Activated CD8-positive, alpha-beta memory T cell treated with anti-CD3 and anti-CD28 coated beads for 48 hours (primary cell): ENCODE data around the gene HMGB4.

Source experiments
- DNase-seq, 3 experiments: peaks; one replicate each; pipeline ENCODE4 v3.0.0-alpha.2; 2020; ENCODE audit warnings: low read depth in 2 of 3, low spot score in 2 of 3

The HMGB4 gene

DNA sequence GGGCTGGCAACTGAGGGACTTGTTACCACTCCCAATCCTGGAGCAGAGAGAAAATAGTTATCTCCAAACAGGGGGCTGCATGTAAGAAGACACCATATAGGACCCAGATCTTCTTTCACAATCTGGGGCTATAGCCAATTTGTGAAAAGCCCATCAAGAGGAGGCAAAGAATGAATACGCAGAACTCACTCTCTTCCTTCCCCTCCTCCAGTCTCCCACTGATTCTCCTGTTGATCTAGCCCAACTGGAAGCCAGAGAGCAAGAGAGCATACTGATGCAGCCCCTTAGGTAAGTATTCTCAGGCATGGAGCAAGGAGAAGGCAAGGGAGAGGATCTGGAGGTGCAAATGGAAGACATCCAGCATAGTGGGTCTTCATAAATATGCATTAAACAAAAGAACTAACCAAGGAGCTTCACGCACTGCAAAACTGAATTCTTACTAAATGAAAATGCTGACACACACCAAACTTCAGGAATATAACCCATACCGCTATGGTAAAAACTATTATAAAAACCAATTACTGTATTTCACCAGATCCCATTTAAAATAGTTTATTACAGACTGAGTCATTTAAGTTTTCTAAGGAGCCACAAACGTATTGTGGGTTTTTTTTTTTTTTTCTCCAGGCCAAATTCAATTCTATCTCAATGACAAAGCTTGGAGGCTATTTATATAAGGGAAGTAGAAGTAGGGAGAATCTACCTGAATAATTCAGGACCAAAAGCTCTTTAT is 15.5 kb upstream of the HMGB4 start:
- no peak for DNase-seq

DNA sequence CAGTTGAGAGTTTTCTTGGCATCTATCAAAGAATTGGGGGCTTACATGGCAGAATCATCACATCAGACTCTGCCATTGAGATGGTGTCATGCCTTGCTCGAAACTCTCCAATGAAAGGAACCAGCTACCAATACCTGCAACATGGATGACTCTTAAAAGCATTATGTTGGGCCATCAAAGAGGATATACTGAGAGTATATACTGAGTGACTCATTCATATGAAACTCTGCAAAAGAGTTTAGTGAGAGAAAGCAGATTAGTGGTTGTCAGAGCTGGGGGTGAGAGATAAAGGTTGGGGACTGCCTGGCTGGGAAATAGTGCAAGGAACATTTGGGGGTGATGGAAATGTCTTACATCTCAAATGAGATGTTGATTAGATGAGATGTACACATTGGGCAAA is 14.7 kb upstream of the HMGB4 start:
- DNase-seq, result no peak

DNA sequence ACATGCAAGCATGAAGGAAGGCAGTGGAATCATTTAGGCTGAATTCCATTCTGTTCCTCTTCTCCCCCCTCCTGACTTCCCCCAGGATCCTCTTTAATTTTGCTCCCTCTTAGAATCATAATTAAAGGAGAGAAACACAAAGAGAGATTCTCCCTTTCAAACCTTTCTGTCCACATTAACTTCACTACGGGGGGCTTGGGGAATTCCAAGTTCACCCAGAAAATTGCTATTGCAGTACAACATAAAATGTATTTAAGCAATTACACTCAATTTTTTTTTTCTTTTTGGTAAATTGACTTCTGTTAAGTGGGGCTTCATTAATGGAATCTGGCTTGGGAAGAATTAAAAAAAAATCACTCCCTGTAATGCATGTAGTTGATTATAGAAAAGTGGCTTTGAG is 13.4 kb upstream of the HMGB4 start:
- DNase-seq, result no peak

GRCh38 chr1:33852711-33853110 is 11.2 kb upstream of the HMGB4 start:
- DNase-seq, result no peak

GRCh38 chr1:33853431-33853830 is 10.4 kb upstream of the HMGB4 start:
- DNase-seq, result no peak

GRCh38 chr1:33854091-33854490 is 9.8 kb upstream of the HMGB4 start:
- DNase-seq, result no peak

- no peak for DNase-seq
Measured at GRCh38 chr1:33860671-33861070, 3.2 kb upstream of the HMGB4 start.

DNA sequence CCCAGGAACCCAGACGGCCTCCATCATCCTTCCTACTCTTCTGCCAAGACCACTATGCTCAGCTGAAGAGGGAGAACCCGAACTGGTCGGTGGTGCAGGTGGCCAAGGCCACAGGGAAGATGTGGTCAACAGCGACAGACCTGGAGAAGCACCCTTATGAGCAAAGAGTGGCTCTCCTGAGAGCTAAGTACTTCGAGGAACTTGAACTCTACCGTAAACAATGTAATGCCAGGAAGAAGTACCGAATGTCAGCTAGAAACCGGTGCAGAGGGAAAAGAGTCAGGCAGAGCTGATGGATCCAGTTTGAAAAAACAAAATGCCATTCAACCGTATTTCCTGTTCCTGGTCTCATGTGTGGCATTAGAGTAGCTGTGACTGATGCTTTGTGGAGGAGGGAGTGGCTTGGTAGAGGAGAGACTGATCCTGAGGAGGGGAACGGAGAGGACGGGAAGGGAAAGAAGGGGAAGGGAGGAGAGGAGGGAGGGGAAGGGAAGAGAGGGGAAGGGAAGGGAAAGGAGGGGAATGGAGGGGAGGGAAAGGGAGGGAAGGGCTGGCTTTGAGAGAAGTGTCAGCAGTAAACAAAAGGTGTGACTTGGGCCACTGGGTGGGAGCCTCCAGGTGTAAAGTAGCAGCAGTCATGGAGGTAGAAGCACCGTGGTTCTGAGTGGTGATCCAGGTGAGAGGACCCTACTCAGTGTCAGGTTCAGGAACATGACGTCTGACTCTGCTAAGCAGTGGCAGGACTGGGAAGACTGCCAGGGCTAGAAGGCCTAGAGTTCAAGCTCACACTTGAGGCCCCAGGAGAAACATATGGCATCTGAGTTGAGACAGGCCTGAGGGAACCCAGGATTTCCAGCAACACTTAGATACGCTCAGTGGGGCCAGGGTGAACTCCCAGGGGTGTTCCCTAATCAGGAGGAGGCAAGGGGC is 846 bp downstream of the HMGB4 start:
- no peak for DNase-seq

- DNase-seq, result no peak
Measured at GRCh38 chr1:33866281-33866680, 2.4 kb downstream of the HMGB4 start.

GRCh38 chr1:33867684-33868083 is 3.8 kb downstream of the HMGB4 start:
- DNase-seq, result no peak

DNA sequence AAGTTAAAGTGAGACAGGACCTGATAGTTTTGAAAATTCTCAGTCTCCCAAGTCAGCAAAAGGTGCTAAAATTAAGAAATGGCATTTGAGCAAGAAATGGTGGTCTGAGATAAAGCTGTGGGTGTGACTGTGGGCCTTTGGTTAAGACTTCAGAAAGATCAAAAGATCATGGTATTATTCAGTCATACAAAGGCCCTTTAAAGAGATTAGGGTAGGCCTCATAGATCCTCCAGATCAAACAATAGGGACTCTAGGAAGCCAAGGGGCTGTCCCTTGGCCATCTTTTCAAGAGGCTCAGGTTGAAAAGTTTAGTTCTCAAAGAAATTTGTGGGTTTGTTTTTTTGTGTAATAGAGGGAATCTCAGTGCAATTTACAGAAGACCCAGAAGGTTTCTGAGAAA is 8.4 kb downstream of the HMGB4 start:
- no peak for DNase-seq

DNA sequence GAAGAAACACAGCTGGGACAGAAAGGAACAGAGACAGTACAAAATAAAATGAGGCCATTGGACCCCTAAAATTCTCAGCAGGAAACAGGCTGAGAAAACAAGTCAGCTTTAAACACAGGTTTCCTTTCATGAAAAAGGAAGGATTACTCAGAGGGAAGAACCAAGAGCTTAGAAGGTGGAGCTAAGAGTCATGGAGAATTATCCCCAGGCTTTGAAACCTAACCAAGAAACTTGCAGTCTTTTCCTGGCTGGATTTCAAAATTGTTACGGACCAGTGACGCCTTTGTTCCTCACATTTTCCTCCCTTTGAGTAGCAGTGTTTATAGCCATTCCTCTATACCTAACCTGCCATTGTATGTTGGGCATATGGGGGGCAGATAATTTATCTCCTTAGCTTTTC is 8.8 kb downstream of the HMGB4 start:
- DNase-seq, result no peak

DNA sequence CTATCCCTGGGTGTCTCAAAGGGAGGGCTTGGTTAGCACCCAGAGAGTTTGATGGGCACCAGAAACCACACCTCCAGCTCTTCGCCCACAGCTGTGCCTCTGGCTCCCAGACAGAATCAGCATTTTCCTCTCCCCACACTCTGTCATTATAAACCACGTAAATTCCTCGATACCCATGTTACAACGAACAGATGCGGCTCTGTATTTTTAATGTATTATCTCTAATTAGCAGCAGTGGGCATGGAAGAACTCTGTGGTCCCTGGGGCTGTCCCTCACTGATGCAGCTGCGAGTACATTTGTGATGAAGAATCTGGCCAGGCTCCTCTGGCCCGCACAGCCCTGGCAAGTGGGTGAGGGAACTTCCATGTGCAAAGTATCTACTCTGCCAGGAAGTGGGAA is 10.8 kb downstream of the HMGB4 start:
- DNase-seq, result no peak

DNA sequence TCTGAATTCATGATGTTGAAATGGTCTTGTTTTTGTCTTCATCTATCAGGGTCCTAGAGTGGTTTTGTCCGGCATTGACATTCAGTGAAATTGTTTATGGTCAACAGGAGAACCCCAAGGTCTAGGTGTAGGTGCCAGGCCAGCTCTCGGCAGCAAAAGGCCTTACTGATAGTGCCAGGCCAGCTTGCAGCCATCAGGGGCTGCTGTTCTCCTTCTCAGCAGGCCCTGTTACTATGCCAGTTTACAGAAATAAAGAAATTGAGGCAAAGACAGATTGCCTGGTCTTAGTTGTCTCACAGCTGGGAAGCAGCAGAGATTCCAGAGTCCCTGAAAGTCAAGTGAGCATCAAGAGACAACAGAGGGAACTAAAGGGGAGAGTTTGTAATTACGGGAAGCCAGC is 12.0 kb downstream of the HMGB4 start:
- no peak for DNase-seq

DNA sequence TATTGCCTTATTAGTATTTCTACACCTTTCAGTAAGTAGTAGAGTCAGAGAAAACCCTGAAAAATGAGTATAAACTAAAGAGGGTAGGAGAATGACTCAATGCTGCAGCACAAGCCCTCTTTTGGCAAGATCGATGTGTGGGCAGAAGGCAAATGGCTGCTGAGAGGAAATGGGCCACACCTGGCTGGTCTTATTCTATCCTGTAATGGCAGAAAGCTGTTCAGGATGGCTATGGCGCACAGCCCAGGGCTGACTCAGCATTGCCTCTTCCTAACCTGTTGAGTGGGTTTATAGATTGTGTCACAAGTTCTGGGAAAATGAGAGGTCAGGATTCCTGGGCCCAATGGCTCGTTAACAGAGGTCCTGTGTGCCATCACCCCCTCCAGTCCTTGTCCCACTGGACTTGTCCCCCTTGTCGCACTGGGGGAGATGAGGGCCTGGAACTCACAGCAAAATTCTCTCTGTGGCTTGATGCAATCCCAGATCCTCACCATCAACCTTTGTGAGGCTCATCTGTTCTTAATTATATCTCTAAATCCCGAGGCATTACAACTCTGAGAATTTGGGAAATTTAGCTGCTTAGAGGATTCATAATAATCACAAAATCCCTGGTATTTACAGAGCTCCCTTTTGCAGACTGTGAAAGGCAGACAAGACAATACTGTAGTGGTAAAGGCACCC is 13.2 kb downstream of the HMGB4 start:
- no peak for DNase-seq

- DNase-seq, result no peak
Measured at GRCh38 chr1:33878392-33878791, 14.5 kb downstream of the HMGB4 start.

- no peak for DNase-seq
Measured at GRCh38 chr1:33880305-33880704, 16.4 kb downstream of the HMGB4 start.

GRCh38 chr1:33886496-33886895 is 22.6 kb downstream of the HMGB4 start:
- no peak for DNase-seq

DNA sequence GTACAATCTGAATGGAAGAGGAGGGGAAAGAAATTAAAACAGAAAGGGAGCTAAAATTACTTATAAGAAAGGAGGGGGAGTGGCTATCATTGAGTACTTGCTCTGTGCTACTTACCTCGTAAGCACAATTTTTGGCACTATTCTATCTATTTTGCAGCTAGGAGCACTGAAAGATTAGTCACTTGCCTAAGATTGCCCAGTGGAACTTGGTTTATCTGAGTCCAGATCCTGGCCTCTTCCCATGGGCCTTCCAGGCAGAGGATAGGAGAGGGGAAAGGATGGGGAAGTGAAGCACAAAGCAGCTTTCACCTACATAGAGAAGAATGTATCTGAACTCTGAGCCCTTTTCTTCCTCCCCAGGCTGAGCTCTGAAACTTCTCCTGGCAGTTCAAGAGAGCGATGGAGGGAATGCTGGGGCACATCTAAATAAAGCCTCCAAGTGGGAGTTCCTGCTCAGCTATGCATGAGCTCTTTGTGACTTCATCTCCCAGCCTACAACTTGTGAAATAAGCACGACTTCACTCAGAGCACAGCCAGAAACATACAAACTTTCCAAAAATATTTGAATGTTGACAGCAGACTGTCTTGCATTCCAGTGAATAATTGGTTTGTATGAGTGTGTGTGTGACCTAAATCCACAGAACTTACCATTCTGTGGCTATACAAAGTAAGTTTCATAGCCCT is 29.4 kb downstream of the HMGB4 start:
- no peak for DNase-seq

DNA sequence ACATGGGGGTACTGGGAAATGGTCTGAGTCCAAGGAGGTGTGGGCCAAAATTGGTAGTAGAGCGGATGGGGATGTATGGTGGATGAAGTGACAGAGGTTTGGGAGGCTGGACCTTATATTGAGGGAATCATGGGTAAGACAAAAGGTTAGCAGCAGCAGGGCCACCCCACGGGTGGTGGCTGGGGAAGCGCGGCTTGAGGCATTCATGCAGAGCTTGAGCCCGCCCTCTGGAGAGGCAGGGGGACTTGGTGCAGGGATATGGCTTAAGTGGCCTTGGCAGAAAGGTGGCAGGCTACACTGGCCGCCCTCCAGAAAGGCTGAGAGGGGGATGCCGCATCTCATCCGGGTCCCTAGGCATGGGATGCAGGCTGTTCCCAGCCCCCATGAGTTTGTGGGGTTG is 31.5 kb downstream of the HMGB4 start:
- no peak for DNase-seq

GRCh38 chr1:33895976-33896375 is 32.1 kb downstream of the HMGB4 start:
- no peak for DNase-seq
